ENCODE data around the gene BMPR1A. TPM values are rescaled to one million over a fixed set of nuclear protein-coding genes. Genes with fewer than 3 reads are reported as not detected.

Gene BMPR1A
- total RNA-seq, 1 experiment from 2014 or later: 94.3 TPM

- H3K9me3 ChIP-seq (ENCODE audit: control insufficient read depth, insufficient read depth, low read depth, low read length): no peaks in the 10 kb centered on the region
These were observed 208.4 kb downstream of the BMPR1A start for GRCh38 chr10:86964847-86965190.

DNA sequence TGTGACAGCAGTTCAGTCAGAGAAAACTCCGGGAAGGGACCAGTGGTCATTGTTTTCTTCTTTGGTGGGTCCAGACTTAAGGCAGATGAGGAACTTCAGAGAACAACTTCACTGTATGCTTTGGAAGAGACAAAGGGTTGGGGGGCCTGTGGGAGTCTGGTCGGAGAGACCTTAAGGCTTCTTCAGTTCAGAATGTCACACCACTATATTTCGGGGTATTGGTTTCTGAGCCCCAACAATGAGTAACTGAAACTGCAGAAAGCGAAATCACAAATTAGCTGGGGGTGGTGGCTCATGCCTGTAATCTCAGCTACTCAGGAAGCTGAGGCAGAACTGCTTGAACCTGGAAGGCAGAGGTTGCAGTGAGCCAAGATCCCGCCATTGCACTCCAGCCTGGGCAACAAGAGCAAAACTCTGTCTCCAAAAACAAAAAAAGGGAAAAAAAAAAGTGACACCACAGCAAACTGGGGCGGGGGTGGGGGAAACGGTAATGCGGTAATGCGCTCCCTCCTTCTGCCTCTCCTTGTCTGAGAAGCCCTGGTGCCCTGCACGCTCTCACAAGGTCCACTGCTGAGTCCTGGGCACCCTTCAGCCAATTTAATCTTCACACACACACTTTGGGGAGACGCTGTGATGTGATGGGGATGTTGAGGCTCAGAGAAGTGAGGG, 209.7 kb downstream of the BMPR1A start:
- intact Hi-C loops (cut with micrococcal nuclease; ENCODE audit: unreplicated experiment): no loop called here

More at GRCh38 chr10:86964847-86965190, 208.4 kb downstream of the BMPR1A start:
- no TSS peak for BruUV-seq (replicated peaks)
- Histone ChIP-seq H3K27me3 (ENCODE audit: control insufficient read depth, insufficient read depth, low read length) (no peaks in the 10 kb centered on the region), H3K27ac (ENCODE audit: low read length) (no peak overlapping the region), H3K36me3 (ENCODE audit: control insufficient read depth, insufficient read depth, low read length) (no peaks in the 10 kb centered on the region; the same call in 1 of the 2 replicates), H3K4me1 (ENCODE audit: control insufficient read depth, insufficient read depth, low read length) (peaks cover 45% of the 10 kb centered on the region), H3K4me3 (ENCODE audit: low read depth in 2 of 2, low read length in 2 of 2) (no peak overlapping the region)
- in situ Hi-C loops (cut with HindIII; ENCODE audit: low pct_unique_long_range_greater_than_20kb, low sequenced_read_pairs): no loop called here
- DNase-seq (ENCODE audit: low read depth, low spot score): no peak
- ATAC-seq: no peak
- intact Hi-C loops (cut with micrococcal nuclease; ENCODE audit: unreplicated experiment): no loop called here
- ChIA-PET CTCF (no interaction called here), POLR2A (no interaction called here)
- TF ChIP-seq TCF7L2 (IDR thresholded peaks at IDR 0.05; ENCODE audit: low read depth, low read length) (no peak), SIN3A (IDR thresholded peaks at IDR 0.05; ENCODE audit: borderline replicate concordance, insufficient read depth, low read depth, low read length) (no peak), CTCF (IDR thresholded peaks at IDR 0.05) (no peak), POLR2AphosphoS5 (IDR thresholded peaks at IDR 0.05; ENCODE audit: low read depth, low read length) (no peak), REST (IDR thresholded peaks at IDR 0.05; ENCODE audit: insufficient read depth in 1 of 2, low read depth in 2 of 2, low read length in 1 of 2) (no peak)

More for the DNA sequence above, 209.7 kb downstream of the BMPR1A start:
- ChIA-PET CTCF (interaction anchor here (0.8 to 1.7 kb wide), 6 partner anchors 8 to 27 kb away, joined by 3 to 43 read pairs (median 8); partner anchors contain the start of genes MMRN2 and SNCG), POLR2A (no interaction called here)
- DNase-seq (ENCODE audit: low read depth, low spot score) (no peak), ATAC-seq (no peak)
- TF ChIP-seq TCF7L2 (IDR thresholded peaks at IDR 0.05; ENCODE audit: low read depth, low read length) (no peak), SIN3A (IDR thresholded peaks at IDR 0.05; ENCODE audit: borderline replicate concordance, insufficient read depth, low read depth, low read length) (no peak), POLR2AphosphoS5 (IDR thresholded peaks at IDR 0.05; ENCODE audit: low read depth, low read length) (no peak), REST (IDR thresholded peaks at IDR 0.05; ENCODE audit: insufficient read depth in 1 of 2, low read depth in 2 of 2, low read length in 1 of 2) (no peak), CTCF (IDR thresholded peaks at IDR 0.05) (no peak)
- peaks cover 42% of the 10 kb centered on the region for H3K4me1 ChIP-seq (ENCODE audit: control insufficient read depth, insufficient read depth, low read length)
- no TSS peak for BruUV-seq (replicated peaks)
- no peaks in the 10 kb centered on the region for H3K27me3 ChIP-seq (ENCODE audit: control insufficient read depth, insufficient read depth, low read length)
- H3K4me3 ChIP-seq (ENCODE audit: low read depth in 2 of 2, low read length in 2 of 2): no peak overlapping the region
- H3K9me3 ChIP-seq (ENCODE audit: control insufficient read depth, insufficient read depth, low read depth, low read length): no peaks in the 10 kb centered on the region
- no peaks in the 10 kb centered on the region; the same call in 1 of the 2 replicates for H3K36me3 ChIP-seq (ENCODE audit: control insufficient read depth, insufficient read depth, low read length)
- no peak overlapping the region; the same call in 1 of the 2 replicates for H3K27ac ChIP-seq (ENCODE audit: low read length)
- in situ Hi-C loops (cut with HindIII; ENCODE audit: low pct_unique_long_range_greater_than_20kb, low sequenced_read_pairs): no loop called here

Data from Panc1 (cell line).